CD4-positive, alpha-beta T cell treated with Interleukin-12 subunit alpha and Interleukin-12 subunit beta, for 1 hour (primary cell): ENCODE measurements around the gene SLC25A23.
"Not testable (repeated sequence)": the region's sequence is repeated elsewhere in the genome, so short reads cannot be mapped to it uniquely, and the experiment has no call there.

Experiments used
- DNase-seq: peaks from one replicate; pipeline ENCODE4 v3.0.0-alpha.2; 2020

SLC25A23 gene

DNA sequence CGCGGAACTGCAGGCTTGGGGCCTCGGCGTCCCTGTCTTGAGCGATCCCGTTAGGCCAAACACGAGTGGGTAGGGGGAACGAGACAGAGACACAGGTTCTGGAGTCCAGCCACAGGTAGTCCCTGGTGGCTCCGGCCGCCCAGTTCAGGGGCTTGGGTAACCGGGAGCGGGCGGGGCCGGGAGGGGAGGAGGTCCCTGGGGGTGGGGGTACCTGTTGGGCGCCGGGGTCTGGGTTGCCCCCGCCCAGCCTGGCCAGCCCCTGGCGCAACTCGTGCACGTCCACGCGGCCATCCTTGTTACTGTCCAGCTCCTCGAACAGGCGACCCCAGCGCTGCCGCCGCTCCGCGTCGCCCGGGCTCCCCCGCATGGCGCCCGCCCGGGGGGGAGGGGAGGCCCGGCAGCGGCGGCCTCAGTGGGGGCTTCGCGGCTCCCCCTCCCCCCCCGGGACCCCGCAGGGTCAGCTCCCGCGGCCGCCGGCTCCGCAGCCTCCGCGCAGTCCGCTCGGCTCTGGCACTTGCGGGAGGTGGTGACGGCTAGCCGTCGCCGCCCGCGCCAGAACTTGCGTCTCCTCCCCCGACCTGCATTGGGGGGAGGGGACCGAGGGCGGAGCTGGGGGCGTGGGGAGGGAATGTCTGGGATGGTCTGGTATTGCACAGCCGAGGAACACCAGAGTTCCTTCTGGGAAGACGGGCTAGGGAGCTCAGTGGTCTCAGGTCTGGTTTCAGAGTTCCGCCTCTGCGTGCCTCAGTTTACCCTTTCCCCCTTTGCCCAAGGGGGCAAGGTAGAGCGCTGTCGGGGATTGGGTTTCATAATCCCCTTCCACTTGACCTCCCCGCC lies at the start of gene SLC25A23:
SLC25A23 (minus strand) TSS at position 531 of the 837 bp plus-strand sequence; CDS start at position 367, 164 bp downstream.
- DNase-seq: peak; percentile 65

DNA sequence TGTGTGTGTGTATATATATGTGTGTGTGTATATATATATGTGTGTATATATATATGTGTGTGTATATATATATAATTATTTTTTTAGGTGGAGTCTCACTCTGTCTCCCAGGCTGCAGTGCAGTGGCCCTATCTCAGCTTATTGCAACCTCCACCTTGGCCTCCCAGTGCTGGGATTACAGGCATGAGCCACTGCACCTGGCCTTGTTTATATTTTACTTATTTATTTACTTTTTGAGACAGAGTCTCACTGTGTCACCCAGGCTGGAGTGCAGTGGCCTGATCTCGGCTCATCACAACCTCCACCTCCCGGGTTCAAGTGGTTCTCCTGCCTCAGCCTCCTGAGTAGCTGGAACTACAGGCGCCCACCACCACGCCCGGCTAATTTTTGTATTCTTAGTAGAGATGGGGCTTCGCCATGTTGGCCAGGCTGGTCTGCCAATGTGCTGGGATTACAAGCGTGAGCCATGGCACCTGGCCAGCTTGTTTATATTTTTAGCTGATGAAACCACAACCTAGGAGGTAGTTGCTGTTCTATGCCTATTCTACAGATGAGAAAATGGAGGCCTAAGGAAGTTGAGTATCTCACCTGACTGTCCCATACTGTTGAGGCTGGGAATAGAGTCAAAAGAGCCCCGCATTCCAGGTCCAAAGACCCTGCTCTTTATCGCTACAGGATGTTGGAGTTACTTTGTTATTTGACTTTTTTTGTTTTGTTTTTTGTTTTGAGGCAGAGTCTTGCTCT lies 48.6 kb upstream of the SLC25A23 start:
- DNase-seq: not testable (repeated sequence)

DNA sequence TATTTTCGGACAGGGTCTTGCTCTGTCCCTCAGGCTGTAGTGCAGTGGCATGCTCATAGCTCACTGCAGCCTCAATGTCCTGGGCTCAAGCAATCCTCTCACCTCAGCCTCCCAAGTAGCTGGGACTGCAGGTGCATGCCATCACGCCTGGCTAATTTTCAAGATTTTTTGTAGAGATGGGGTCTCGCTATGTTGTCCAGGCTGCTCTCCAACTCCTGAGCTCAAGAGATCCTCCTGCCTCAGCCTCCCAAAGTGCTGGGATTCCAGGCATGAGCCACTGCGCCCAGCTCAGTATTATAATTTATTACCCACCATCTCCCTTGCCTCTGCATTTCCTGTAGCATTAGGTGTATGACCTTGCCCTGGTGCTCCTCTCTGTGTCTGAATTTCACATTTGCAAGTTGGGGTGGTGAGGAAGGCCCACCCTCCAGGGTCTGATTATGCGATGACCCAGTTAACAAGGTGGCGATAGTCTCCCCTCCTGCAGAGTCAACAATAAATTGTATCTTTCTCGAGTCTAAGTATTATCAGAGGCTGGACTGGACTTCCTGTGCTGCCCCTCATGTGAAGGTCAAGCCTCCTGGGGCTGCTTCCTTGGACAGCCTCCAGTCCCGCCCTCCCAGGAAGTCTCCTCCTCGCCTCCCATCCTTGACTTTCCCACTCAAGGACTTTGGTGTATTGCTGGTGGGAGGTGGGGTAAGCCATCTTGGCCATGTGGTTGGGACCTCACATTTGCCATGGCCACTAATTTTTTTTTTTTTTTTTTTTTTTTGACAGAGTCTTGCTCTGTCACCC lies 44.0 kb upstream of the SLC25A23 start:
- DNase-seq: no peak

DNA sequence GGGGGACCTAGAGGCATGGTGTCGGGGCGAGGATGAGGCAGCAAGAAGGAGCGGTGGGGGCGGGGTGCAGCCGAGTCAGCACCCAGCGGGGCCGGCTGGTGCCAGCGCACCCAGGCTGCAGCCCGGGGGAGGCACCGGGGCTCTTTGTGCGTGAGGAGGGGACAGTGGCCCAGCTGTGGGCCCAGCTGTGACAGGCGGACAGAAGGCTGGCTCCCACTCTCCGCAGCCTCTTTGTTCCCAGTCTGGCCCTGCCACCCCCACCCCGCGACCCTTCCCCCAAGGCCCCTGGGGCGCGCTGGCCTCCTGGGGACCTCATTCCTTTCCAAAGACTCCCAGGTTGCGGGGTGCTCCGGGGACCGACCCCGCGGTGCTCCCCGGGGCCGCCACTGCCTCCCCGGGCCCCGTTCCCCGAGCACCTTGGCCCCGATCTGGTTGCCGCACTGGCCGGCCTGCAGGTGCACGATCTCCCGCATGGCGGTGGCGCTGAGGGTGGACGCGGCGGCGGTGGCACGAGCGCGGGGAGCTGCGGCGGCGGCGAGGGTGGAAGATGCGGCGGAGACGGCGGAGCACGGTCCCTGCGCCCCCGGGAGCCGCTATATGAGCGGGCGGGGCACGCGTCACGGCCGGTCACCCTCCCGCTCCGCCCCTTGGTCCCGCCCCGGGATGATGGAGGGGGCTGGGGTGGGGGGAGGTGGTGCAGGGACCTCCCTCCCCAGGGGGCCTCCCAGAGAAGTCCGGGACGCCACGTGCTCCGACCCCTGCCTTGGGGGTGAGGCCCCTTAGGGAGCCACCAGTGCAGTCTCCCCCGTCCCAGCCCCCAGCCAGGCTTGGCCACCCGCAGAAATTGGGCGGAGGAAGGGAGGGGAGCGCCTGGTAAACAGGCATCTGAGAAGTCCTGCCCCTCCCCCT lies 42.4 kb upstream of the SLC25A23 start, which contains the start of gene TUBB4A:
TUBB4A (minus strand) TSS at position 570 of the 909 bp plus-strand sequence; CDS start at position 473, 97 bp downstream.
- DNase-seq: peak; percentile 53

DNA sequence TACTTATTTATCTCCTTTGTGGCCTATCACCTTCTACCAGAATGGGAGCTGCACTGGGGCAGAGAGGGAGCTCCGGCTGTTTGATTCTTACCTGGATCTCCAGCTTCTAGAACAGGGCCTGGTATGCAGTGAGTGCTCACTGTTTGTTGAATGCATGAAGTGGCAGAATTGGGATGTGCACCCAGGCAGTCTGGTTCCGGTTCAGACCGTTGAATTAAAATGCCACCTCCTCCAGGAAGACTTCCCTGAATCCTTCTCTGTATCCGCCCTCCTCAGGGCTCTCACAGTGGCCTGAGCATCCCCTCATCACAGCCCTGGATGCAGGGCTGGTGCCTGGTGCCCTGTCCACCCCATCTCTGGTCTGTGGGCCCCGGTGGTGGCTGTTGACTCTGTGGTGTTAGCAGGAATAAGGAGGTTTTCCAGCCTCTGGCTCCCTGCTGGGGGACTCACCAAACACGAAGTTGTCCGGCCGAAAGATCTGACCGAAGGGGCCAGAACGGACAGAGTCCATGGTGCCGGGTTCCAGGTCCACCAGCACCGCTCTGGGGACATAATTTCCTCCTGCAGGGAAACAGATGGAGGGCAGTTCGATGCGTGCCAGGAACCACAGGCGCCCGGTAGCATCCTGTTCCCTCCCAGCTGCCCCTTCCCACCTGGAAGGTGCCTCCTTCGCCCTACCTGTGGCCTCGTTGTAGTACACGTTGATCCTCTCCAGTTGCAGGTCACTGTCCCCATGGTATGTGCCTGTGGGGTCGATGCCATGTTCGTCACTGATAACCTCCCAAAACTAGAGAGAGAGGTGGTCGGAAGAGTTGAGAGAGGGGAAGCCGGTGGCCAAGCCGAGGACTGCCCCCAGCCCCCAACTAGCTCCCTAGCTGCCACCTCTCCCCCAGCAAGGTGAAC lies 41.5 kb upstream of the SLC25A23 start:
- no peak for DNase-seq

DNA sequence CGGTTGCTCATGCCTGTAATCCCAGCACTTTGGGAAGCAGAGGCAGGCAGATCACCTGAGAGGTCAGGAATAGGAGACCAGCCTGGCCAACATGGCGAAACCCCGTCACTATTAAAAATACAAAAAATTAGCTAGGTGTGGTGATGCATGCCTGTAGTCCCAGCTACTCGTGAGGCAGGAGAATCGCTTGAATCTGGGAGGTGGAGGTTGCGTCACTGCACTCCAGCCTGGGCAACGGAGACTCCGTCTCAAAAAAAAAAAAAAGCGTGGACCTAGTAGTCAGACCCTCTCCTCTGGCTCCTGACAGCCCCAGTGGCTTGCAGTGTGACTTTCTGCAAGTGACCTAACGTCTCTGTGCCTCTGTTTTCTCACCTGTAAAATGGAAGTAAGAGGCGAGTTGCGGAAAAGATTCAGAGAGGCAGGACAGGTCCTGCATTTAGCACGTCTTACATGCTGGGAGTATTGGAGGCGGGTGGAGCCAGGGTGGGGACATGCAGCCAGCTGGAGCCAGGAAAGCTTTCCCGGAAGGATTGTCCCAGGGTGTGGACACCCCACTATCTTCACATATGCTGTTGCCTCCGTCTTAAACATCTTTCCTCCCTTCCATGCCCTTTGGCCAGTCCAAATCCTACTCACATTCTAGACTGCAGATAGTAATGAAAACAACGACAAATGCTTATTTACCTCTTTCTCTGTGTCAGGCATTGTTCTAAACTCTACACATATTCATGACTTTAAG lies 39.6 kb upstream of the SLC25A23 start:
- DNase-seq: no peak

DNA sequence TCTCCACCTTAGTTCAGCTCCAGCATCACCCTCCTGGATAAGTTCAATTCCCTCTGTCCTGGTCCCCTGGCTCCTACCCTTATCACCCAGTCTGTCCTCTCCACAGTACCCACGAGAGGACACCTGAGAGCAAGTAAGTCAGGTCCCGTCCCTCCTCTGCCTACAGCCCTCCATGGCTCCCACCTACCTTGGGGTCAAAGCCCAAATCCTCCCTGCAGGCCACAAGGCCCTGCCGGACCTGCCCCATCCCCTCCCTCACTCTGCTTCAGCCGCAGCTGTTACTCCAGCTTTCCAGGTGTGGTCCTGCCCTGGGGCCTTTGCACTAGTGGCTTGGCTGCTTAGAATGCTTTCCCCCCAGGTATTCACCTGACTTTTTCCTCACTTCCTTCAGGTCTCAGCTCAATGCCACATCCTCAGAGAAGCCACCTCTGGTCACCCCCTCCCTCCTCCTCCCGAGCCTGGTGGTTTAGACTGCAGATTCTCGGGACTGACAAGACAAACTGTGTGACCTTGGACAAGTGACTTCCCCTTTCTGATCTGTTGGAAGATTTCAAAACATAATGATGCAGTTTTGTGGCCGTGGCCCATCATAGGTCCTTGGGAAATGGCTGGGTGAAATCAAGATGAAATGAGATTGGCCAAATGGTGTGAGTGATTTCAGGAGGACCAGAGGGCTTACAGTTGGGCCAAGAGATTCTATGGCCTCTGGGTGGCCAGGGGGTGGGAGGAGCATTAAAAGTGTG lies 38.9 kb upstream of the SLC25A23 start:
- DNase-seq: no peak

DNA sequence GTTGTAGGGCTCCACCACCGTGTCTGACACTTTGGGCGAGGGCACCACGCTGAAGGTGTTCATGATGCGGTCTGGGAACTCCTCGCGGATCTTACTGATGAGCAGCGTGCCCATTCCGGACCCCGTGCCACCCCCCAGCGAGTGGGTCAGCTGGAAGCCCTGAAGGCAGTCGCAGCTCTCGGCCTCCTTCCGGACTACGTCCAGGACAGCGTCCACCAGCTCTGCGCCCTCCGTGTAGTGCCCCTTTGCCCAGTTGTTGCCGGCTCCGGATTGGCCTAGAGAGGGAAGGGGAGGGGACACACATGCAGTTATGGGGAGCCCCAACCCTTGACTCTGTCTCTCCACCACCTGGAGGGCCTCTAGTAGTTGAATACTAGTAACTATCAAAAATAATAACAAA lies 36.4 kb upstream of the SLC25A23 start:
- no peak for DNase-seq

DNA sequence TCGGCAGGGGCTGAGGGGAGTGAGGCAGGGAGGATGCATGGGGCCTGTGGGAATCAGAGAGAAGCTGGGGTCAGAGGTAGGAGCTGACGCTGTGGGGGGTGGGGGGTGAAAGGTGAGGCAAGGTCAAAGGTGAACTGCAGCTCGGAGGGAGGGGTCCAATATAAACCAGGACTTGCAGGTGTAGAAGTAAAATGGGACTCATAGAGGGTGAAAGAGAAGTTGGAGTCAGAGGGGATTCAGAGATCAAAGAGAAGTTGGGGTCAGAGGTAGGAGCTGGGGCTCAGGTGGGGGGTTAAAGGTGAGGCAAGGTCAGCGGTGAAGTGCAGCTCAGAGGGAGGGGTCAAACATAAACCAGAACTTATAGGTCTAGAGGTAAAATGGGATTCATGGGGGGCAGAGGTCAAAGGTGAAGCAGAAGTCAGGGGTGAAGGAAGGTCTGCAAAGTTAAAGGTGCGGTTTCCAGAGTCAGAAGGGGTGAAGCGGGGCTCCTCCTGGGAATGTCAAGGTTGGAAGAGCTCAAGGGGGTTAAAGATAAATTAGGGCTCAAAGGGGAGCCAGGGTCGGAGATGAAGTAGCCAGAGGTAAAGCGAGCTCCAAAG lies 34.9 kb upstream of the SLC25A23 start:
- no peak for DNase-seq

DNA sequence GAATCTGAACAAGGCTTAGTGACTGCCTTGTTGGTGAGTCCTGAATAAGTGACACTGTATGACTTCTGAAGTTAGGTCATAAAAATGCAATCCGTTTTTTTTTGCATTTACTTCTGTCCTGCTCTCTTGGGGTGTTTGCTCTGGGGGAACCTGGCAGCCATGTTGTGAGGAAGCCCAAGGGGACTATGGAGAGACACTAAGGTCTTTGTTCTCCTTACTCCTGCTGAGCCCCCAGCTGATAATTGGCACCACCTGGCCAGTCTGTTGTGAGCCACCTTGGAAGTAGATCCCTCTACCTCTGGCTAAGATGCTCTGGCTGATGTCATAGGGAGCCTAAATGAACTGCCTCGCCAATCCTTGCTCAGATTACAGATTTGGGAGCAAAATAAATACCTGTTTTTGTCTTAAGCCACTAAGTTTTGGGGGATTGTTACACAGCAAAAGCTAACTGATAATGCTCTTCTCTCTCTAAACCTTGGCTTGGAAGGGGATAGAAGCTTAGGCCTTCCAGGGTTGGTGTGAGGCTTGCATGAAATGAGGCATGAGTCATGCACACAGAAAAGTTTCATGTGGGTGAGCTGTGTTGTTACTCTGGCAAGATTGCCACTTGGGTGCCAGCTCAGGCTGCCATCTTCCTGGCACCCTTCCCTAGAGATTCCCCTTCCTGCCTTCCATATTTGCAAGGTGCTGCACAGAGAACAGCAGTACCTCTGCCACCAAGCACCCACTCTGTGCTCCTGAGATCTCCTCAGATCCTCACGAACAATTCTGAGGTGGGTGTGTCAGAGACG lies 32.4 kb upstream of the SLC25A23 start:
- no peak for DNase-seq

DNA sequence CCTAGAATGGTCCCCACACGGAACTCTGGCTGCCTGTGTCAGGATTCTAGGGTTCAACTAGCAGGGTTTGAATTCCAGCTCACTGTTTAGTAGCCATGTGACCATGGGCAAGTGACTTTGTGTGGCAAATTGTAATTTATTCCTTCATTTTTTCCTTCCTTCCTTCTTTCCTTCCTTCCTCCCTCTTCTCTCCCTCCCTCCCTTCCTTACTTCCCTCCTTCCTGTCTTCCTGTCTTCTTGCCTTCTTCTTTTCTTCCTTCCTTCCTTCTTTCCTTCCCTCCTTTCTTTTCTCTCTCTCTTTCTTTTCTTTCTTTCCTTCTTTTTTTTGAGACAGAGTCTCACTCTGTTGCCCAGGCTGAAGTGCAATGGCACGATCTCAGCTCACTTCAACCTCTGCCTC lies 30.5 kb upstream of the SLC25A23 start:
- no peak for DNase-seq

DNA sequence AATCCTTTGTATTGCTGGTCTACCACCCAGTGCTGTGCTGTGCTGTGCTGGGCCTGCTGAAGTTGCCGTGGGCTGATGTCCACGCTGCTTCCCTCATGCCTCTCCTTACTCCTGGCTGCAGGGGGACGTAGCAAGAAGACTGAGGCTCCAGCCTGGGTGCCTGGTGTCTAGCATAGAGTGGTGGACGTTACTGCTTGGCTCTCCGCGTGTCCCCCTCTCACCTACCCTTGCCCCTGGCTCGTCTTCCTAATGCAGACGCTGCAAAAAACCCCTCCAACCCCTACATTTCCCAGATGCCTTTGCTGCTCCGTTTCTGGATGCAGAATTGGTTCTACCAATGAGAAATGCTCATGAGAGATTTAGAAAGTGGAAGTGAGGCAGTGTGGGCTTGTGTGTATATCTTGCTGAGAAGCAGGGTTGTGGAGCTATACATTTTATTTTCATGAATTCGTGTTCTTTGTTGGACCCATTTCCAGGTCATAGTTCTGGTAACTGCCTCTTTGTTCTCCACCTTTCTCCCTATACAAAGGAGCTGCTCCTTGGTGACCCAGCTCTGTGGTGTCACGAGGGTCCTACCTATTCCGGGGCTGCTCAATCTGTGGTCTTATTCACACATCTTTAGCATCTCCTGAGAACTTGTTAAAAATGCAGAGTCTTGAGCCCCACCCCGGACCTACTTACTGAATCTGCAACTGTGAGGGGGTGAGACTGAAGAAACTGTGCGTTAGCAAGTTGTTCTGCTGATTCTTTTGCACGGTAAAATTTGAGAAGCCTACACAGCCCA lies 29.9 kb upstream of the SLC25A23 start:
- peak; percentile 28 for DNase-seq

DNA sequence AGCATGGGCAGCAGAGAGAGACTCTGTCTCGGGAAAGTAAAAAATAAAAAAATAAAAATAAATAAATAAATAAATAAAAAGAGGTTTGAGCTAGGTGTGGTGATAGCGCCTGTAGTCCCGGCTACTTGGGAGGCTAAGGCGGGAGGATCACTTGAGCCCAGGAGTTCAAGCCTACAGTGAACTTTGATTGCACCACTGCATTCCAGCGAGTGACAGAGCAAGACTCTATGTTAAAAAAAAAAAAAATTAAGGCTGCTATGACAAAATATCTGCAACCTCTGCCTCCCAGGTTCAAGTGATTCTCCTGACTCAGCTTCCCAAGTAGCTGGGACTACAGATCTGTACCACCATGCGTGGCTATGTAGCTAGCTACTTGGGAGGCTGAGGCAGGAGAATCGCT lies 25.2 kb upstream of the SLC25A23 start:
- DNase-seq: no peak

DNA sequence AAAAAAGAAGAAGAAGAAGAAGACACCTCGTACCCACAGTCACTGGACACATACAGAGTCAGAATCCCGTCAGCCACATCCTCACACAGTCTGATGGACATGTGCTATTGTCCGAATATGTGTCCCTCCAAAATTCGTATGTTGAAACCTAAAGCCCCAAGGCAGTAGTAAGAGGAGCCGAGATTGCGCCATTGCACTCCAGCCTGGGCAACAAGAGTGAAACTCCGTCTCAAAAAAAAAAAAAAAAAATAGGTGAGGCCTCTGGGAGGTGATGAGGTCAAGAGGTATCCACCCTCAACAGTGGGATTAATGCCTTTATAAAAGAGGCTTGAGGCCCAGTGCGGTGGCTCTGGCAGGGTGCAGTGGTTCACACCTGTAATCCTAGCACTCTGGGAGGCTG lies 24.6 kb upstream of the SLC25A23 start:
- no peak for DNase-seq

DNA sequence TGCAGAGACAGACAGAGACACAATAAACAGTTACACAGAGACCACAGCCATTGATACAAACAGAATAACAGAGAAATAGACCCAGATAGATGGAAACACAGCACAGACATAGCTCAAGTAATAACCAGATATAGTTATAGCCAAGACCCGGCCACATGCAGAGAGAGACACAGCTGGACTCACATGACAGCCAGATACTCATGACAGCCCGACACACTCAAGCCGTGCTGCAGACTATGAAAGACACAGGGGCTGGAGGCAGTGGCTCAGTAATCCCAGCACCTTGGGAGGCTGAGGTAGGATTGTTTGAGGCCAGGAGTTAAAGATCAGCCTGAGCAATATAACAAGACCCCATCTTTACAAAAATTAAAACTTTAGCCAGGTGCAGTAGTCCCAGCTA lies 23.6 kb upstream of the SLC25A23 start:
- no peak for DNase-seq

DNA sequence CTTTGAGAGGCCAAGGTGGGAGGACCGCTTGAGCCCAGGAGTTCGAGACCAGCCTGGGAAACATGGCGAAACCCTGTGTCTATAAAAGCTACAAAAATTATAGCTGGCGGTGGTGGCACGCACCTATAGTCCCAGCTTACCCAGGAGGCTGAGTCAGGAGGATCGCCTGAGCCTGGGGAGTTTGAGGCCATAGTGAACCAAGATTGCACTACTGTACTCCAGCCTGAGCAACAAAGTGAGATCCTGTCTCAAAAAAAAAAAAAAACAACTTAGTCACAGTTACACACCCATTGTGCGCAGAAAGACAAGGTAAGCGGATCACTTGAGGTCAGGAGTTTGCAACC lies 22.7 kb upstream of the SLC25A23 start:
- DNase-seq: no peak

DNA sequence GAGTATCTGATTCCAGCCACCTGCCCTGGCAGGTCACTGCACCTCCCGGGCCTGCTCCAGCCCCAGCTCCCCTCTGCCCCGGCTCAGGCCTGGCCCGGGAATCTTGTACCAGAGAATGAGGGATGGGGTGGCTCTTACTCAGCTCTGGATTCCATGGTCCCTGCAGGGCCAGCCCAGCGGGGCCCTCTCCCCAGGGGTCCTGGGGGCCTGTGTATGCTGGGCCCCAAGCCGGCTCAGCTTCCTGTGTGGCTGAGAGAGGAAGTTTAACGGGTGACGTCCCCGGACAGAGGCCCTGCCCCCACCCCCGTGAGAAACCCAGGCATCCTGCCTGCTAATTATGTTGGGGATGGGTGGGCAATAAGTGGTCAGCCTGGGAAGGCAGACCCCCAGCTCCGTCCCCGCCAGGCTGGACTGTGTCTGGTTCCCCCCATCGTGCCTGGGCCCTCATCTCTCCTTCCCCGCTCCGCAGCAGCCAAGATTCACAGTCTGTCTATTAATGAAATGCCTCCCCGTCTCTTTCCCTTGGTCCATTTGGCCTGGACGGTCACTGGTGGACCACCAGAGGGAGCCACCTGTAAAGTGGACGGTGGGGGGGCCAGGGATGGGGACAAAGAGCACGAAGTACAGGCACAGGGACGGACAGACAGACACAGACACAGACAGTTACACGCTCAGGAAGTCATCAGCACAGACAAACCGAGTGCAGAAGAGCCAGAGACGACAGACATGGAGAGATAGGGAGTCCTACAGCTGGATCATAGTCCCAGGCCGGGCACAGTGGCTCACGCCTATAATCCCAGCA lies 22.1 kb upstream of the SLC25A23 start, which contains the start of gene DENND1C:
DENND1C (minus strand) TSS at position 247 of the 802 bp plus-strand sequence; CDS start at position 155, 92 bp downstream.
- peak; percentile 78 for DNase-seq
